ENCODE measurements around the gene CMTM2.
"Not testable (repeated sequence)": the region's sequence is repeated elsewhere in the genome, so short reads cannot be mapped to it uniquely, and the experiment has no call there.

Gene CMTM2

DNA sequence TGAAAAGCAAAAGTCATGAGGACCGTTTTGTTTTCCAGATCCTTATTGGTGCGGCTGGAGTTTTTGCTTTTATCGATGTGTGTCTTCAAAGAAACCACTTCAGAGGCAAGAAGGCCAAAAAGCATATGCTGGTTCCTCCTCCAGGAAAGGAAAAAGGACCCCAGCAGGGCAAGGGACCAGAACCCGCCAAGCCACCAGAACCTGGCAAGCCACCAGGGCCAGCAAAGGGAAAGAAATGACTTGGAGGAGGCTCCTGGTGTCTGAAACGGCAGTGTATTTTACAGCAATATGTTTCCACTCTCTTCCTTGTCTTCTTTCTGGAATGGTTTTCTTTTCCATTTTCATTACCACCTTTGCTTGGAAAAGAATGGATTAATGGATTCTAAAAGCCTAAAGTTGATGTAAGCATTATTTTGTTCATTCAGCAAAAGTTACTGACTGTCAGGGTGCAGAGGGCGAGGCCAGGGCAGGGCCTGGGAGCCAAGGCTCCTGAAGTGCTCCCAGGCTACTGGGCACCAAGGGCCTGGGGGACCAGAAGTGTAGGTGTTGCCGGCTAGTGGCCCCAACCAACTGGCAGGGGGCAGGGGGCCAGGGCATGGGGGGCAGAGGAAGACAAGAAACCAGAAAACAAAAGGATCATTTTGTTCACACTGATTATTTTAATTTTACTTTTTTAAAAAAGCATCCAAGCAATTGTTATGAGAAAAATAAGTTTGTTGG, 8.8 kb downstream of the CMTM2 start:
- no peak for DNase-seq (ENCODE audit: low read depth)

DNA sequence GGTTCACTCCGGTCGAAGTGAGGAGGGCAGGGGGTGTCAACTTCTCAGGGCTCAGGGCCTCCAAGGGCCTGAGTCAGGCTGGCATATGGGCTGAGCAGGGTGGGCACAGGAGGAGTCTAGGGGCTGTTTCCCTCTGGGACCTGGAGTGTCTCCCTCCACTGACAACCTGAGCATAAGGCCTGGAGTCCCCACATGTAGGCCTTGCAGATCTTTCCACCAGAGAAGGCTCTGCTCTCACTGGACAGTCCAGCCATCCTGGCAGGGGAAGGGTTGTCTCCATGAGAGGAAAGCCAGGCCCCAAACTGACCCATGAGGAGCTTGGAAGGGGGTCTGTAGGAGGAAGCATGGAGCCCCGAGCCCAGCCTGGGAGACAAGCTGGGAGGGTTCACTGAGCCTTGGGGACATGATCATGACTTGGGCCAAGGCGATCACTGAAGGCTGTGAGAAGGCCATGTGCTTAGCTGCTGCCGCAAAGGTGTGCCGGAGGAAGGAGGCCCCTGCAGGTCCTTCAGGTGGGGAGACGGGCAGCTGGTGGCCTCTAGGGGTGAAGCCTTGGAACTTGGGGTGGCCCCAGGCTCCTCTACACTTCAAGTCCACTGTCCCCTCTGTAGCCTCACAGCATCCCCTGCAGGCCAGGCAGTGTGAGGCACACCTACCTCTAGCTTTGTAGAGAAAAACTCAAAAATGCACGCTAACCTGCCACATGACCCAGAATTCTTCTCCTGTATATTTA, 9.9 kb downstream of the CMTM2 start:
- DNase-seq (ENCODE audit: low read depth), result no peak

DNA sequence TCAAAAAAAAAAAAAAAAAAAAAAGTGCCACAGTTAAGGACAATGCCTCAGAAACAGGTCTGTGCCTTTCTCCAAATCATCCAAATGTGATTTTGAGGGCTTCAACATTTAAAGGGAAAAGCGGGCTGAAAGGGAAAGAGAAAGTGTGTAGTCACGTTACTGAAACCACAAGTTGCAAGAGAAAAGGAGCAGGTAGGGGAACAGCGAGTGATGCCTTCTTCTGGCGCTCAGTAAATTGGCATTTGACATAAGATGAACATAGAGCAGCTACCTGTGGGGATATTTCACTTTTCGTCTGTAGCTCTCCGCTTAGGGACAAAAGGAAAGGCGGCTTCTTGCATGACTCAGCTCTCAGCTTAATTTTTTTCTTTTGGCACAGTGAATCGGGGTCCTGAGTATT, 11.1 kb downstream of the CMTM2 start:
- DNase-seq (ENCODE audit: low read depth), result no peak

DNA sequence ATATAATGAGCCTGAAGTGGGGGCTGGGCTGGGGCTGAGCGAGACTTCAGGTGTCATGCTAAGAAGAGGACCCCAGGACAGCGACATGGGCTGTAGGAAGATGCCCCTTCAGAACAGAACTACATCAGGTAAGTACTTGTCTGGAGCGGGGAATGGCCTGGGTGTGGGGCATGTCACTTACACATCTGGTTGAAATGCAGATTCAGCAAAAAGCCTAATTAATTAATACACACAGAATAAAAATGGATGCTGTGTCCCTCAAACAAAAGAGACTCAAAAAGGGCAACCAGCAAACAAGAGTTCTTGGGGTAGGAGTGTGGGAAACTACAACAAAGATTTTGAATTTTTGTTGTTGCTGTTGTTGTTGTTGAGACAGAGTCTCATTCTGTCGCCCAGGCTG, 11.8 kb downstream of the CMTM2 start:
- no peak for DNase-seq (ENCODE audit: low read depth)

DNA sequence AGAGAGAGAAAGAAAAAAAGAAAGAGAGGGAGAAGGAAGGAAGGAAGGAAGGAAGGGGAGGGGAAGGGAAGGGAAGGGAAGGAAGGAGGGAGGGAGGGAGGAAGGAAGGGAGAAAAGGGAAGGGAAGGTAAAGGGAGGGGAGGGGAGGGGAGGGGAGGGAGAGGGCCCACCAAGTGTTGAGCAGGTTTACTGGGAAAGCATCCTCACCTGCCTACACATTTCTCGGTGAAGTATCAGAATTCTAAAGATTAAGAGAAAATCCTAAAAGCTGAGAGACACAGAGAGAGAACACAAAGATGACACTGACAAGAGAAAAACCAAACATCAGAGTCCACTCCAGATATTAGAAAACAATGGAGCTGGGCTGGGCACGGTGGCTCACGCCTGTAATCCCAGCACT, 13.0 kb downstream of the CMTM2 start:
- DNase-seq (ENCODE audit: low read depth), result no peak

DNA sequence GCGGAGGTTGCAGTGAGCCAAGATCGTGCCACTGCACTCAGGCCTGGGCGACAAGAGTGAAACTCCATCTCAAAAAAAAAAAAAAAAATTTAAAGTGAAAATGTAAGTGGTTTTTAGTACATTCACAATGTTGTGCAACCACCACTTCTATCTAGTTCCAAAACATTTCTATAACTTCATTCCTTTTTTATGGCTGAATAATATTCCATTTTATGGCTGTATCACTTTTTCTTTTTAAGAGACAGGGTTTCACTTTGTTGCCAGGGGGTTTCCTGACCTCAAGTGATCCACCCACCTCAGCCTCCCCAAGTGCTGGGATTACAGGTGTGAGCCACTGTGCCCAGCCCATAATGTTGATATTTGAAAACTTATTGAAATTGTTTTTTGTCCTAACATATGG, 13.6 kb downstream of the CMTM2 start:
- DNase-seq (ENCODE audit: low read depth), result no peak

DNA sequence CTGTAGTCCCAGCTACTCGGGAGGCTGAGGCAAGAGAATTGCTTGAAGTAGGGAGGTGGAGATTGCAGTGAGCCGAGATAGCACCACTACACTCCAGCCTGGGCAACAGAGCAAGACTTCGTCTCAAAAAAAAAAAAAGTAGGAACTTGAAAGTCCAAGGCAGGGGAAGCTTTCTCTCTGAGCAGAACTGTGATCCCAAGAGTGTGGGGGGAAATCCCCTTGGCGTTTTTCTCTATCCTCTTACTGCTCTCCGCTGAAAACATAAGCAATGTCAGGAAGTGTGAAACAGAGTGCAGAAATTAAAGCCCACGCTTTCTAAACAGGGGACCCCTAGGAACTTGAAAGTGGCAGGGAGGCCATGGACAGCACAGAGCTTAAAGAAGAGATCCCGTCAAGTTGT, 15.5 kb downstream of the CMTM2 start:
- no peak for DNase-seq (ENCODE audit: low read depth)

DNA sequence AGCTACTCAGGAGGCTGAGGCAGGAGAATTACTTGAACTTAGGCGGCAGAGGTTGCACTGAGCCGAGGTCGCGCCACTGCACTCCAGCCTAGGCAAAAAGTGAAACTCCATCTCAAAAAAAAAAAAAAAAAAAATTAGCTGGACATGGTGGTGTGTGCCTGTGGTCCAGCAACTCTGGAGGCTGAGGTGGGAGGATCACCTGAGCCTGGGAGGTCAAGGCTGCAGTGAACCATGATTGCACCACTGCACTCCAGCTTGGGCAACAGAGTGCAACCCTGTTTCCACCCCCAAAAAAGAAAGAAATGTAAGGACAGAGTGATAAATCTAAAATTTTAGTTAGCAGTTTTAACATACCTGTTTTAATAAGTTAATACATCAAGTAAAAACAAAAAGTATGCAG, 17.3 kb downstream of the CMTM2 start:
- not testable (repeated sequence) for DNase-seq (ENCODE audit: low read depth)

DNA sequence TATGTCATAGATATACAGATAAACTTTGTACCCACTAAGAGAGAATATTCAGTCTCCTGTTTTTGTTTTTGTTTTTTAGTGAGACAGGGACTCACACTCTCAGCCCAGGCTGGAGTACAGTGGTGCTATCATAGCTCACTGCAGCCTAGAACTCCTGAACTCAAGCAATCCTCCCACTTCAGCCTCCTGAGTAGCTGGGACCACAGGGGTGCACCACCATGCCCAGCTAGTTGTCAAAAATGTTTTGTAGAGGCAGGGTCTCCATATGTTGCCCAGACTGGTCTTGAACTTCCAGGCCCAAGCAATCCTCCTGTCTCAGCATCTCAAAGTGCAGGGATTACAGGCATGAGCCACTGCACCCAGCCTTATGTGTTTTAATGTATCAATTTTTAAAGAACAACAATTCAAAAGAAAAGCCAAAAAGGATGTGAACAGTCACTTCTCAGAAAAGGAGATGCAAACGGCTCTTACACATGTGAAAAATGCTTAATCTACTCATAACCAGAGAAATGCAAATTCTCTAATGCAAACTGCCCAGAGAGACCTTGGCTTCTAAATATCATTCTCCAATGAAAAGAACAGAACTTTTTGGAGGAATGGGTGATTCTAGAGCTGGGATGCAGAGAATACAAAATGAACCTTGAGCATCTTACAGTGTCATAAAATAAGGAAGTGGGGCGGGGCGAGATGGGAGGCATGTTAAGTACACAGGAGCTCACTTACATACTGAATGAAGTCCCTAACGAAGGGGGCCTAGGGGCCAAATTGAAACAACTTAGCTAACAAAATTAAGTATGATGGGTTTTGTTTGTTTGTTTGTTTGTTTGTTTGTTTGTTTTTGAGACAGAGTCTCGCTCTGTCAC, 18.0 kb downstream of the CMTM2 start:
- DNase-seq (ENCODE audit: low read depth), result no peak

DNA sequence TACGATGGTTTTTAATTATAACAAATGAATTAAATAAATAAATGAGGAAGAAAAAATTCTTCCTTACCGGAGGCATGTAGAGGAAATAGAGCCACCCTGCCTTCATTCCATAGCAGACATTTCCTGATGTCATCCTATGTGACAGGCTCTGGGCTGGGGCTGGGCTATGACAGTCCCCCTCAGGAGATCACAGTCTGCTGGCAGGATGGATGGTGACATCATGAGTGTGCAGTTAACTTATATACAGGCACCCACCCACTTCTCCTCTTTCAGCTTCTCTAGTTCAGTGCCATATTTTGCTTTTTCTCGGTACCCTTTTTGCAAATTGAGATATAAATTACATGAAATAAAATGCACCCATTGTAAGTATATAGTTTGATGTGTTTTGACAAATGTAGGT, 18.8 kb downstream of the CMTM2 start:
- DNase-seq (ENCODE audit: low read depth), result no peak

DNA sequence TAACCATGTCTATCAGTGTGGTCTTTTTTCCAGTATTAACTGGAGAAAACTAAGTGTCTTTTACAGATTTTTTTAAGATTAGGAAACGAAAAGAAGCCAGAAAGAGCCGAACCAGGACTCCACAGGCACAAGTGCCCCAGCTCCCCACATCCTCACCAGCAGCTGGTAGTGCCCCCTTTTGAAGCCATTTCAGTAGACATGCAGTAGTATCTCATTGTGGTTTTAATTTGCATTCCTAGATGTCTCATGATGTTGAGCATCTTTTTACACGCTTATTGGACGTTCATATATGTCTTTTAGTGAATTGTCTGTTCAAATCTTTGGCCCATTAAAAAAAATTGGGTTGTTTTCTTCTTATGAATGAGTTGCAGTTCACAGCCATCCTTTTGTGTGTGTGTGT, 20.5 kb downstream of the CMTM2 start:
- DNase-seq (ENCODE audit: low read depth), result no peak

DNA sequence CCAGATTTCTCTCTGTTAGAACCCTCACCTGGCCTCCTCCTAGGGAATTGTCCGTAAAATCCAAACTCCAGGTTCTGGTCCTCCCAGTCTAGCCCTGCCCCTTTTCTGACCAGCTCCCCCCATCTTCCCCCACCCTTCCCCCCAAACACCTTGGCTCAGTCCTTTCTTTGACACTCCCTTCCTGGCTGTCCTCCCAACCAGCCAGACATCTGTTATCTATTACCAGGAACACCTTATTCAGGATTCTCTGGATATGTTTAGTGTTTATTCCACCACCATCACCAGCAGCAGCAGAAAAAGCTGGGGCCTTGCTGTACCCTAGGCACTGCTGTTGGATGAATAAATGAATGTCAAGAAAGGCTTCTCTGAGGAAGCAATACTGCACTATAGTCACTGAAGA, 21.2 kb downstream of the CMTM2 start:
- DNase-seq (ENCODE audit: low read depth), result no peak

DNA sequence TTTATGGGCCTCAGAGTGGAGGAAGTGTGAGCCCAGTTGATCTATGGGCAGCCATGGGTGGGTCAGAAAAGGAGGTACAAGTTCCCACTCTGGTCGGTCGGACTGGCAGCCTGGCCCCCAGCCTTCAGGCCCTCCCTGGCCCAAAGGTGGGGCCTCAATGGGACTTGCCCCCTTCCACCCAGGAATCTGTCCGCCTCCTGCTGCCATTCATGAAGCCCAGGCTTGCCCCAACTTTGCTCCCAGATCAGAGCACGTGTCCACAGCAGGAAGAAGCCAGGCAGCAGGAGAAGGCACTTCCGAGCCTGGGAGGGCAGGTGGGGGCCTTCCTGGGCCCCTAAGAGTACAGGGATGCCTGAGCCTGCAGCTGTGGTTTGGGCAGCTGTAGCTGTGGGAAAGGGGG, 22.2 kb downstream of the CMTM2 start:
- DNase-seq (ENCODE audit: low read depth), result no peak

DNA sequence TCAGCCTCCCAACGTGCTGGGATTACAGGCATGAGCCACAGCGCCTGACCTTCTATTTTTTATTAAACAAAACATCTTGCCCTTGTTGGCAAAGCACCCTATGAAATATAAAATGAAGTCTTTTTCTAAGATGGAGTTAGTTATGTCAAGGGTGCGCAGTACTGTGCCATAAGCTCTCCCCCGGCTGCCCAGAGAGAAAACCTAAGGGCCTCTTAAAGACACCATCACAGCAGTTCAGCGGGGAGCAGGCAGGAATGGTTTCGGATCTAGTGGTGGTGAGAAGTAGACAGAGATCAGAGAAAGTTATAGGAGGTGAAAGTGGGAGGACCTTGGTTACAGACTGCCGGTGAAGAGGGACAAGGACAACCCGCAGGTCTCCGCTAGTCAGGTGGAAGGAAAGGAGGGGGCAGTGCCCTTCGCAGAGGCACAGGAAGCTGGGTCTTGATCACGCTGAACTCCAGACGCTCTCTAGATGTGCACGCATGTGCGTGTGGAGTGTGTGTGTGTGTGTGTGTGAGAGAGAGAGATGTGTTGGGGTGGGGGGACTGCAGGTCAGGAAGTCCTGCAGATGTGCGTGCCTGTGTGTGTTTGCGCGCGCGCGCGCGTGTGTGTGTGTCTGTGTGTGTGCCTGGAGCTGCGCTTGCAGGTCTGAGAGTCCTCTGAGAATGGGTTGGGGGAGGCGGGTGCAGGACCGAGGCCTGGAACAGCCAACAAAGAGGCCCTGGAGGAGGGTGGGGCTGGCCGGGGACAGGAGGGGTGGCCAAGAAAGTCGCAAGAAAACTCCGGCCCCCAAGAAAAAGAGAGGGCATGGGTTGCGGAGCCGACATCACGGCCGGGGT, 24.5 kb downstream of the CMTM2 start:
- peak; percentile 22 for DNase-seq (ENCODE audit: low read depth)

DNA sequence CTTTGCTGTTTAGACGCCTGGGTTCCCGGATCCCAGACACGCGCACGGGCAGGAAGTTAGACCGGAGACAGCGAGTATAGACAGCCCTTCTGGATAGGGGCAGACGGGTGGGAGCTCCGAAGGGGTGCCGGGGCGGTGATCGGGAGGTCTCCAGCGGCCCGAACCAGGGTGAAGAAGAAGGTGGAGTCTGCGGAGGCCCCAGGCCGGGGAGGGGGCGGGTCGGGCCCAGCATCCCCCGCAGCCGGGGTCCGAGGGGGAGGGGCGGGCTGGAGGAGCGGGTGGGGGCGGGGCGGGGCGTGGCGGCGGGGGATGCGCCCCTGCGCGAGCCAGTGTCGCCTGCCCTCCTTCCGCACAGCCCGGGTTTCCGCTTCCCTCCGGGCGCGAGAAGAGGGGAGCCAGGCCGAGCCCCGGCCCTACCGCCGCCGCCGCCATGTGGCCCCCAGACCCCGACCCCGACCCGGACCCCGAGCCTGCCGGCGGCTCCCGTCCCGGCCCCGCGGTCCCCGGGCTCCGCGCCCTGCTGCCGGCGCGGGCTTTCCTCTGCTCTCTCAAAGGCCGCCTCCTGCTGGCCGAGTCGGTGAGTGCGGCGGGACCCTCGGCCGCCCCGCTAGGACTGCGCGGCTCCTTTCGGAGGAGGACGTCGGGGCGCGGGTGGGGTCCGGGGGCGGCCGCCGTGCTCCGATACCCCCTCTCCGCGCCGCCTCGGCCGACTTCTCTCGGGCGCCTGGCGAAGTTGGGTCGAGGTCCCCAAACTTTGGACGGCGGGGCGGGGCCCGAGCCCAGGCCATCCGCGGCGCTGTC, 25.3 kb downstream of the CMTM2 start, which contains the start of gene CMTM3:
TSS of gene CMTM3 (plus strand) at position 329 of the 801 bp plus-strand sequence. CDS start at position 431, 102 bp downstream.
- peak; percentile 58 for DNase-seq (ENCODE audit: low read depth)

DNA sequence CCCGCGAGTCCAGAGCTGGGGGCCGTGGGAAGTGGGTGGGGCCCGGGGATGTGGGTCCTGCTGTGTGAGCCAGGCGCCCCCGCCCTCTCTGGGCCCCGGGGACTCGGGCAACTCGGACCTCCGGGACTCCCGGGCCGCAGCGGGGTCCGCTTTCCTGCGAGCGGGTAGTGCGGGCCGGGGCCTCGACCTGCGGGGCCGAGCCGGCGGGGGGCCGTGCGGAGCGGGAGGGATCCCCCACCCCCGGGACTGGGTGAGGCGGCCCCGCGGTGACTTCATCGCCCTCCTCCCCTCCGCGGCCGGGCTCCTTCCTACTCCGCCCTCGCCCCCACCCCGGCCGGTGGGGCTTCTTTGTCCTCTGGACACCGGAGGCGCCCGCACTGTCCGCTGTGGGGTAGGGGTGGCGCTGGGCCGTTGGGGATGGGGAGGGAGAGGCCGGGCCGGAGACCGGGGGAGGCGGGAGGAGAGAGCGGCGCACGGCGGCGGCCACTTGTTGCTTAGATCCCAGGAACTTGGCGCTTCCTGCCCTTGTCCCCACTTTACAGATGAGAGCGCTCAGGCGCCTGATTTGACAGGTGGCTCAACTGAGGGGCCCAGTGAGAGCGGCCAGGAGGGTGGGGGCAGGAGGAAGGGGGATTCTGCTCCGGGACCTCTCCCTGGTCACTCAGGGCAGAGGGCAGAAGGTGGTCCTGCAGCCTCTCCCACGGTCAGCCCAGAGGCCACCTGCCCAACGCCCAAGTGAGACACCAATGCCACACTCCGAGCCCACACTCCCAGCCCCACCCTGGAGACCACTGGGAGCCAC, 26.1 kb downstream of the CMTM2 start:
- no peak for DNase-seq (ENCODE audit: low read depth)

DNA sequence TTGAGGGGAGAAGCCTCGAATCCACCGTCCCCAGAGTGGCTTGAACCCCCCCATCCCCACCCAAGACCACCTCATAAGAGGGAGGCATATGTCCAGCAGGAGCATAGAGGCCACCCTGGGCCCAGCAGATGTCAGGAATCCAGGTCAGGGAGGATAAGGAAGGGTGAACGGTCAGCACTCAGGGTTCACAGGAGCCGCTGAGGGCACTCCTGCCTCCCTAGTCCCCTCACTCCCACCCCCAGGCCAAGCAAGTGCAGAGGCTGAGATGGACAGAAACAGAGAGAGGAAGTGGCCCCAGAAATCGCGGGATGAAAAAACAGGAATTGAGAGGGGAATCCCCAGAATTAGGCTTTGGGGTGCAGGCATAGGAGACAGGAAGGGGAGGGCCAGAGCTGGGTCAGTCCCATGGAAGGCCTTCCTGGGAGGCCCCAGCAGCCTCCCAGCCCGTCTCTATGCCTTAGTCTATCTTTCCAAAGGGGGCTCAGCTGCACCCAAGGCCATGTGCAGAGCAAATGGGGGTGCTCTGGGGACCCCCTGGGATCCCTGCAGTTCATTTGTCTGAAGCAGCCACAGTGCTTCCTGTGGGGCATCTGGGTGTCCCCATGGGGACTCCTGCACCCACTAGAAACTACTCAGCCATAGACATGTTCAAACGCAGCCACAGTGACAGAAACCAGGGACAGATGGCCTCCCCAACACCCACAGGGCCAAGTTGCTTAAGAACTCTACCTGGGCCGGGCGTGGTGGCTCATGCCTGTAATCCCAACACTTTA, 26.9 kb downstream of the CMTM2 start:
- DNase-seq (ENCODE audit: low read depth), result no peak

DNA sequence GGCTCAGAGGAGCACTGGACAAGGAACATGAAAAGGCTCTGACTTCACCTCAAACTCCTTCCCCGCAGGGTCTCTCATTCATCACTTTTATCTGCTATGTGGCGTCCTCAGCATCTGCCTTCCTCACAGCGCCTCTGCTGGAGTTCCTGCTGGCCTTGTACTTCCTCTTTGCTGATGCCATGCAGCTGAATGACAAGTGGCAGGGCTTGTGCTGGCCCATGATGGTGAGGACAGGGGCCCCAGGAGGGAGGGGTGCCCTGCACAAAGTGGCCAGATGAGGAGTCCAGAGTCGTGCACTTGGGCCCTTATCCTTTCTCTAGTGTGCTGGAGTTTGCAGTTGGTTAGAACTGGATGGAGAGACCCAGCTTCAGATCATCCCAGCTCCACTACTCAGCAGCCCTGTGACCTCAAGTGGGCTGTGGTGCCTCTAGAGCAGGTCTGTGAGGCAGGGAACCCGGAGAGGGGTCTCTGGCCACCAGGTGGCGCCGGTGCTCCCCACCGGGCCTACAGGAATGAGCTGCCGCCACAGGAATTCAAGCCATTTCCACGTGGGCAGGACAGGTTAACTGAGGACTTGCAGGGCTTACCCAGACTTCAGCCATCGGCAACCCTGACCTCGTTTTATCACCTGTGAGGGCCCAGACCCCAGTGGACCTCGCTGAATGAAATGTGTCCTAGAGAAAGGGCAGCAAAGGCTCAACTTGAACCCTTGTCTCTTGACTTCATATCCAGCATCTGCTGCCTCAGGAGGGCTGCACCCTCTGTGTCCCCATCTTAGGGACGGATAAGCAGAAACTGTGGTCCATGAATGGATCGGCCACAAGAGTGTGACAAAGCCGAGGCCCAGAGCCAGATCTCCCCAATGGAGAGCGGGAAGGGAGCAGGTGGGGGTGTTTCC, 29.2 kb downstream of the CMTM2 start:
- DNase-seq (ENCODE audit: low read depth), result peak; percentile 75

Measured in stimulated activated CD8-positive, alpha-beta memory T cell treated with anti-CD3 and anti-CD28 coated beads, Interleukin-15, amount 100 ng/mL, for 24 hours (primary cell).